K562 (cell line): ENCODE results near the gene PLA2G4D. TPM values are rescaled to one million over a fixed set of nuclear protein-coding genes. Genes with fewer than 3 reads are reported as not detected.

Experiments
- ATAC-seq: fragments of 200-7000 bp; cut with Tn5 transposase; 3 replicates; pipeline ENCODE4 v1.9.1; 2020; ENCODE audit warnings: moderate library complexity
- BruUV-seq: library from RNA; stranded (reverse); fragments of 400-500 nt; replicated peaks from 2 replicates; lab custom pipeline; 2021; lab: Mats Ljungman, UMichigan
- CTCF ChIA-PET: fragments of 300-600 bp; formaldehyde crosslinking; extraction: SDS; loops from one replicate; lab custom pipeline; 2021; ENCODE audit warnings: low intra/inter-chr PET ratio; lab: Yijun Ruan, JAX
- POLR2A ChIA-PET: fragments of 300-600, 350-650 bp; sonication (Branson Sonifier 250); formaldehyde crosslinking; extraction: SDS; loops from one replicate; lab custom pipeline; 2021; ENCODE audit warnings: antibody characterized with exemption, inconsistent platforms; lab: Yijun Ruan, JAX
- DNase-seq, 4 experiments: peaks; one replicate each; pipeline versions ENCODE4 v3.0.0 to v3.0.0-alpha.2; 2011 to 2018; ENCODE audit warnings: low spot score in 3 of 4, mixed read lengths in 3 of 4; ENCODE audit errors: extremely low read depth in 1 of 4
- FAIRE-seq: peaks from 2 replicates; lab custom pipeline; 2011; peaks lifted over from hg19 to GRCh38; lab: Jason Lieb, UNC
- H2AFZ ChIP-seq: 2 replicates; pipeline ENCODE4 v1.6.0; 2011; ENCODE audit warnings: low read depth, low read length, control low read depth, inconsistent platforms
- H3K27ac ChIP-seq: fragments of 200-600 bp; 3 replicates; pipeline ENCODE4 v1.8.0; 2011; ENCODE audit warnings: low read depth, mild to moderate bottlenecking, control low read depth, inconsistent platforms, low read length, moderate library complexity, mixed read lengths; ENCODE audit errors: extremely low read depth
- H3K27me3 ChIP-seq, 2 experiments: fragments of 300-600 bp in 1 of 2; 2 replicates in 1 of 2; 3 replicates in 1 of 2; pipeline versions ENCODE4 v1.6.0 to v1.8.0; 2011; ENCODE audit warnings: inconsistent platforms in 2 of 2, low read length in 2 of 2, mild to moderate bottlenecking in 1 of 2, mixed read lengths in 1 of 2, moderate library complexity in 1 of 2; ENCODE audit not compliant: control insufficient read depth in 2 of 2, insufficient read depth in 2 of 2
- H3K36me3 ChIP-seq: fragments of 300-600 bp; 3 replicates; pipeline ENCODE4 v1.8.0; 2011; ENCODE audit warnings: mild to moderate bottlenecking, low read length, inconsistent platforms; ENCODE audit not compliant: control insufficient read depth, insufficient read depth
- H3K4me1 ChIP-seq, 2 experiments: fragments of 200-600 bp in 1 of 2; replicated peaks in 1 of 2; 2 replicates in 1 of 2; 3 replicates in 1 of 2; pipeline versions ENCODE4 v1.5.1 to v1.8.0; 2011; ENCODE audit warnings: inconsistent platforms in 2 of 2, low read length in 2 of 2, mild to moderate bottlenecking in 1 of 2, mixed read lengths in 1 of 2, moderate library complexity in 1 of 2; ENCODE audit not compliant: control insufficient read depth in 2 of 2, insufficient read depth in 2 of 2
- H3K4me2 ChIP-seq: 2 replicates; pipeline ENCODE4 v1.6.1; 2011; ENCODE audit warnings: low read length, control low read depth, inconsistent platforms, mixed read lengths; ENCODE audit not compliant: insufficient read depth
- H3K4me3 ChIP-seq: fragments of 200-600 bp; sonication (generic), shearing (Covaris generic); 2 replicates; pipeline ENCODE4 v1.5.1; 2016; ENCODE audit warnings: control low read depth, inconsistent platforms
- H3K79me2 ChIP-seq: fragments of 200-600 bp; 3 replicates; pipeline ENCODE4 v1.8.0; 2011; ENCODE audit warnings: low read length, inconsistent platforms; ENCODE audit not compliant: control insufficient read depth, insufficient read depth
- H3K9ac ChIP-seq, 2 experiments: 2 replicates each; pipeline versions ENCODE4 v1.6.0 to v1.6.1; 2011; ENCODE audit warnings: low read depth in 2 of 2, low read length in 2 of 2, control low read depth in 1 of 2, inconsistent platforms in 1 of 2, mild to moderate bottlenecking in 1 of 2, mixed read lengths in 1 of 2; ENCODE audit not compliant: insufficient read depth in 1 of 2
- H3K9me1 ChIP-seq: one replicate; pipeline ENCODE4 v1.6.0; 2011; ENCODE audit warnings: inconsistent platforms, mild to moderate bottlenecking, low read length, moderate library complexity; ENCODE audit not compliant: control insufficient read depth, insufficient read depth
- H3K9me3 ChIP-seq: replicated peaks from 2 replicates; pipeline ENCODE4 v1.5.1; 2011; ENCODE audit warnings: low read depth, low read length, inconsistent platforms; ENCODE audit not compliant: control insufficient read depth, insufficient read depth
- H4K20me1 ChIP-seq: replicated peaks from 2 replicates; pipeline ENCODE4 v1.6.1; 2011; ENCODE audit warnings: low read length, inconsistent platforms, mixed read lengths; ENCODE audit not compliant: control insufficient read depth, insufficient read depth
- BRD4 ChIP-seq: fragments of 200-600 bp; sonication (generic); IDR thresholded peaks from 2 replicates; pipeline ENCODE4 v1.6.1; 2017; ENCODE audit warnings: inconsistent platforms
- BRF2 ChIP-seq: IDR thresholded peaks from 3 replicates; pipeline ENCODE4 v1.6.1; 2011; ENCODE audit warnings: borderline replicate concordance, mild to moderate bottlenecking; ENCODE audit not compliant: insufficient read length, insufficient read depth
- CBX8 ChIP-seq: fragments of 200-600 bp; sonication (generic); IDR thresholded peaks from 2 replicates; pipeline ENCODE4 v1.6.1; 2012; ENCODE audit warnings: borderline replicate concordance, mixed run types, low read depth, mild to moderate bottlenecking, moderate library complexity, mixed read lengths, low read length, control low read depth, inconsistent platforms; ENCODE audit not compliant: poor library complexity, severe bottlenecking; ENCODE audit errors: extremely low read depth
- DNMT1 ChIP-seq: fragments of 450-650 bp; IDR thresholded peaks from 2 replicates; pipeline ENCODE4 v1.6.1; 2016; ENCODE audit warnings: antibody characterized with exemption, mild to moderate bottlenecking
- GTF2B ChIP-seq: IDR thresholded peaks from 2 replicates; pipeline ENCODE4 v1.6.1; 2011; ENCODE audit not compliant: insufficient read length; ENCODE audit errors: extremely low read depth
- MAFK ChIP-seq: IDR thresholded peaks from 2 replicates; pipeline ENCODE4 v1.6.1; 2011; ENCODE audit warnings: low read length, improper control_type of control experiment
- NFE2L1 ChIP-seq: fragments of 450-650 bp; IDR thresholded peaks from 2 replicates; pipeline ENCODE4 v1.6.1; 2016; ENCODE audit warnings: missing genetic modification characterization, low read depth, mild to moderate bottlenecking, missing compliant biosample characterization, moderate library complexity, borderline replicate concordance
- PATZ1 ChIP-seq: fragments of 250-450 bp; sonication (Bioruptor Pico); IDR thresholded peaks from 2 replicates; pipeline ENCODE4 v1.5.0; 2020; ENCODE audit warnings: mild to moderate bottlenecking, borderline replicate concordance
- SMARCE1 ChIP-seq: fragments of 450-650 bp; IDR thresholded peaks from 2 replicates; pipeline ENCODE4 v1.7.1; 2016; ENCODE audit warnings: mild to moderate bottlenecking
- ZKSCAN1 ChIP-seq: fragments of 150-350 bp; IDR thresholded peaks from 2 replicates; pipeline ENCODE4 v1.6.1; 2016; ENCODE audit warnings: low read depth, low read length
- ZNF3 ChIP-seq: fragments of 250-450 bp; sonication (Bioruptor Pico); IDR thresholded peaks from 2 replicates; pipeline ENCODE4 v1.5.0; 2021; ENCODE audit warnings: mild to moderate bottlenecking, moderate library complexity
- ZNF436 ChIP-seq: fragments of 250-450, 450-650 bp; sonication (Bioruptor Pico); formaldehyde crosslinking; IDR thresholded peaks from 2 replicates; pipeline ENCODE4 v1.7.0; 2020; ENCODE audit warnings: mild to moderate bottlenecking
- WGBS: fragments of 100-300 bp; shearing (Covaris generic); methylation state at CpG from one replicate; pipeline ENCODE4 v1.1.6; 2016; ENCODE audit warnings: low coverage, mixed read lengths; ENCODE audit not compliant: insufficient coverage; ENCODE audit errors: missing lambda C conversion rate; 5-methylcytosine and 5-hydroxymethylcytosine counted together
- in situ Hi-C: fragments of 300-500 bp; cut with MboI; formaldehyde crosslinking; loops from 4 replicates; pipeline ENCODE4 v1.15.0; 2018; ENCODE audit warnings: inconsistent platforms, mixed read lengths
- intact Hi-C: fragments of 100-400 bp; cut with micrococcal nuclease; formaldehyde crosslinking; loops from 2 replicates; pipeline ENCODE4 v1.14.2; 2022
- polyA plus RNA-seq, 8 experiments: library from polyadenylated mRNA; depleted of rRNA in 4 of 8; stranded (reverse) in 5 of 8; unstranded in 3 of 8; fragments of >200 nt; fragmentation: Nextera tagmentation in 2 of 8; fragmentation: Illumina TruSeq in 1 of 8; extraction: Ambion mirVana in 2 of 8; extraction: Trizol in 1 of 8; gene quantifications; 2 replicates each; pipeline versions ENCODE4 v1.2.1 to v1.2.3, GENCODE V29; 2011 to 2014; ENCODE audit warnings: inconsistent platforms in 1 of 8, missing spikeins in 1 of 8
- total RNA-seq, 7 experiments: library from RNA; depleted of rRNA in 6 of 7; stranded (reverse); fragments of >200 nt in 6 of 7; fragmentation: Illumina TruSeq in 2 of 7; extraction: Trizol in 2 of 7; gene quantifications; 2 replicates each; pipeline versions ENCODE4 v1.2.1 to v1.2.3, GENCODE V29; 2011 to 2021; ENCODE audit warnings: low replicate concordance in 1 of 7

The PLA2G4D gene
- total and polyA plus RNA-seq, 9 of the 15 experiments (the other 6 are each of a cell fraction or from before 2014, with no cell fraction given) = 0.04 TPM; not detected in 8

- no peak overlapping the region for H3K4me2 ChIP-seq
- peaks cover 4% of the 10 kb centered on the region for H3K9me1 ChIP-seq
- H3K36me3 ChIP-seq = no peaks in the 10 kb centered on the region
- BruUV-seq = no TSS peak
- POLR2A ChIA-PET = interaction anchor here (0.8 kb wide), 1 partner anchor 9 kb away, joined by 4 read pairs; no protein-coding TSS in a partner anchor
- H4K20me1 ChIP-seq = peaks cover 4% of the 10 kb centered on the region; the same call in 1 of the 2 replicates
- DNase-seq (no peak), FAIRE-seq (no peak), ATAC-seq (no peak)
- peaks cover 18 to 86% of the 10 kb centered on the region in 2 experiments for H3K27me3 ChIP-seq
- H3K9me3 ChIP-seq = peaks cover 4% of the 10 kb centered on the region; the same call in 1 of the 2 replicates
- H3K4me3 ChIP-seq = no peak overlapping the region
- no peak overlapping the region for H3K9ac ChIP-seq
- H3K4me1 ChIP-seq = peaks cover 0 to 8% of the 10 kb centered on the region in 2 experiments; a peak in 2 of 5 replicates
- TF ChIP-seq ZNF3 (CRISPR knock-in tag) (no peak), NFE2L1 (tag) (no peak), PATZ1 (no peak), GTF2B (no peak), BRF2 (no peak), SMARCE1 (no peak), MAFK (no peak), CBX8 (no peak), BRD4 (no peak), ZNF436 (no peak), DNMT1 (no peak), ZKSCAN1 (no peak)
- no peaks in the 10 kb centered on the region for H3K79me2 ChIP-seq
- no peak overlapping the region for H3K27ac ChIP-seq
- WGBS = 2% methylated on average over 16 of the region's 17 CpGs
- no peak overlapping the region for H2AFZ ChIP-seq
- CTCF ChIA-PET = interaction anchor here (0.6 to 0.8 kb wide), 4 partner anchors 14 to 399 kb away, joined by 3 to 5 read pairs (median 4); no protein-coding TSS in a partner anchor
- in situ Hi-C loops = loop anchor here (5.0 kb wide), 1 partner anchor 68 kb away; no protein-coding TSS in a partner anchor
- intact Hi-C loops = loop anchor here (10.0 kb wide), 2 partner anchors 315 to 405 kb away; no protein-coding TSS in a partner anchor
Measured at GRCh38 chr15:42069496-42070278, 24.7 kb downstream of the PLA2G4D start.
